Endodermal cell (in vitro differentiated cells): ENCODE measurements around the gene LTC4S. TPM values are rescaled to one million over a fixed set of nuclear protein-coding genes. Genes with fewer than 3 reads are reported as not detected.

ENCODE experiments used
- DNase-seq: peaks from one replicate; pipeline ENCODE4 v3.0.0-alpha.2; 2017
- H3K27ac ChIP-seq: 2 replicates; pipeline ENCODE4 v1.5.1; 2013; ENCODE audit warnings: mild to moderate bottlenecking, low read depth, low read length, moderate library complexity
- H3K27me3 ChIP-seq: 2 replicates; pipeline ENCODE4 v1.6.1; 2013; ENCODE audit warnings: mild to moderate bottlenecking, low read length, moderate library complexity; ENCODE audit not compliant: insufficient read depth, control insufficient read depth, poor library complexity, severe bottlenecking
- H3K36me3 ChIP-seq: 2 replicates; pipeline ENCODE4 v1.7.0; 2013; ENCODE audit warnings: mild to moderate bottlenecking, low read length, moderate library complexity; ENCODE audit not compliant: control insufficient read depth, insufficient read depth
- H3K4me1 ChIP-seq: one replicate; pipeline ENCODE4 v1.7.0; 2013; ENCODE audit warnings: low read length; ENCODE audit not compliant: control insufficient read depth, insufficient read depth
- H3K4me3 ChIP-seq: 2 replicates; pipeline ENCODE4 v1.5.1; 2013; ENCODE audit warnings: mild to moderate bottlenecking, low read length, moderate library complexity
- H3K9ac ChIP-seq: 2 replicates; pipeline ENCODE4 v1.6.1; 2013; ENCODE audit warnings: mild to moderate bottlenecking, low read length, moderate library complexity; ENCODE audit not compliant: poor library complexity, severe bottlenecking; ENCODE audit errors: extremely low read depth
- H3K9me3 ChIP-seq: 2 replicates; pipeline ENCODE4 v1.6.1; 2013; ENCODE audit warnings: mild to moderate bottlenecking, low read length, moderate library complexity; ENCODE audit not compliant: control insufficient read depth
- H3K27ac Mint-ChIP-seq: 2 replicates; pipeline ENCODE4 v1.8.0; 2020; ENCODE audit warnings: mixed read lengths
- H3K27me3 Mint-ChIP-seq: 2 replicates; pipeline ENCODE4 v1.8.0; 2021; ENCODE audit warnings: mild to moderate bottlenecking, mixed read lengths; ENCODE audit not compliant: insufficient read depth
- H3K36me3 Mint-ChIP-seq: 2 replicates; pipeline ENCODE4 v1.8.0; 2020; ENCODE audit warnings: low read depth, mixed read lengths
- H3K4me1 Mint-ChIP-seq: 2 replicates; pipeline ENCODE4 v1.8.0; 2020; ENCODE audit warnings: mixed read lengths
- H3K4me3 Mint-ChIP-seq: 2 replicates; pipeline ENCODE4 v1.8.0; 2020; ENCODE audit warnings: mild to moderate bottlenecking, moderate library complexity, mixed read lengths
- H3K9me3 Mint-ChIP-seq: 2 replicates; pipeline ENCODE4 v1.8.0; 2020; ENCODE audit warnings: mild to moderate bottlenecking, mixed read lengths
- CTCF ChIP-seq: fragments of 200-600 bp; sonication (generic); conservative IDR thresholded peaks from 2 replicates; pipeline ENCODE4 v1.5.0; 2021; ENCODE audit warnings: antibody characterized with exemption, mild to moderate bottlenecking
- WGBS, 2 experiments: methylation state at CpG; one replicate each; pipeline versions ENCODE4 v1.1.5 to v1.1.7; 2013; ENCODE audit warnings: missing lambda C conversion rate in 2 of 2, mixed read lengths in 1 of 2; ENCODE audit not compliant: insufficient coverage in 1 of 2, insufficient read length in 1 of 2; 5-methylcytosine and 5-hydroxymethylcytosine counted together
- total RNA-seq, 2 donors: library from RNA; stranded (reverse); fragmentation: NEBNext Ultra II Directional in 1 of 2; extraction: Animal tissue kit (Norgen Biotek cat#: 25700) in 1 of 2; gene quantifications; 2 replicates in 1 of 2; 3 replicates in 1 of 2; pipeline ENCODE4 v1.2.1, GENCODE V29; 2021

LTC4S gene
- total RNA-seq, 2 donors from 2014 or later, result 5.7 to 6.3 TPM

GRCh38 chr5:179820127-179820482 lies 26.3 kb downstream of the LTC4S start:
- H3K9ac ChIP-seq, result no peak overlapping the region
- no peak for TF ChIP-seq CTCF
- peaks cover 29% of the 10 kb centered on the region for H3K4me1 Mint-ChIP-seq
- peak overlapping the region; percentile 88 for H3K4me3 ChIP-seq
- H3K27me3 ChIP-seq, result no peaks in the 10 kb centered on the region
- H3K4me3 Mint-ChIP-seq, result peak overlapping the region; percentile 90
- H3K9me3 Mint-ChIP-seq, result no peaks in the 10 kb centered on the region
- peaks cover 4% of the 10 kb centered on the region for H3K27me3 Mint-ChIP-seq
- peak overlapping the region; percentile 89 for H3K27ac Mint-ChIP-seq
- H3K27ac ChIP-seq, result peak overlapping the region; percentile 60
- H3K36me3 Mint-ChIP-seq, result peaks cover 28% of the 10 kb centered on the region
- no peaks in the 10 kb centered on the region for H3K9me3 ChIP-seq
- 90 to 91% methylated on average over 11 to 12 of the region's 12 CpGs for WGBS, 2 experiments
- no peak for DNase-seq
- H3K36me3 ChIP-seq, result peaks cover 20% of the 10 kb centered on the region
- H3K4me1 ChIP-seq, result peaks cover 22% of the 10 kb centered on the region

- Mint-ChIP-seq H3K27me3 (peaks cover 2% of the 10 kb centered on the region), H3K36me3 (peaks cover 32% of the 10 kb centered on the region), H3K4me3 (peak within 1 kb of the TSS; percentile 90), H3K4me1 (peaks cover 29% of the 10 kb centered on the region), H3K27ac (peak within 1 kb of the TSS; percentile 97), H3K9me3 (no peaks in the 10 kb centered on the region)
- H3K9me3 ChIP-seq, result no peaks in the 10 kb centered on the region
- H3K27ac ChIP-seq, result peak within 1 kb of the TSS; percentile 73
- TF ChIP-seq CTCF, result peak; percentile 47
- H3K9ac ChIP-seq, result peak within 1 kb of the TSS; percentile 93
- H3K4me1 ChIP-seq, result peaks cover 22% of the 10 kb centered on the region
- peaks cover 23% of the 10 kb centered on the region for H3K36me3 ChIP-seq
- 0 to 3% methylated on average over 46 to 81 of the region's 81 CpGs for WGBS, 2 experiments
- DNase-seq, result peak; percentile 90
- peak within 1 kb of the TSS; percentile 88 for H3K4me3 ChIP-seq
- H3K27me3 ChIP-seq, result no peaks in the 10 kb centered on the region
These were observed 26.9 kb downstream of the LTC4S start, which contains the start of gene SQSTM1 for GRCh38 chr5:179820483-179821297. TSS of gene SQSTM1 (plus strand) at chr5:179820905. CDS start at chr5:179820937, 32 bp downstream.

GRCh38 chr5:179821298-179822058 lies 27.7 kb downstream of the LTC4S start:
- no peaks in the 10 kb centered on the region for H3K9me3 Mint-ChIP-seq

More at GRCh38 chr5:179821298-179822058, 27.7 kb downstream of the LTC4S start:
- H3K27ac Mint-ChIP-seq, result peak overlapping the region; percentile 97
- no peaks in the 10 kb centered on the region for H3K27me3 Mint-ChIP-seq
- Histone ChIP-seq H3K36me3 (peaks cover 30% of the 10 kb centered on the region), H3K27ac (peak overlapping the region; percentile 73), H3K27me3 (no peaks in the 10 kb centered on the region), H3K4me1 (peaks cover 22% of the 10 kb centered on the region), H3K9ac (peak overlapping the region; percentile 93), H3K9me3 (no peaks in the 10 kb centered on the region), H3K4me3 (peak overlapping the region; percentile 88)
- TF ChIP-seq CTCF, result peak; percentile 39
- peaks cover 29% of the 10 kb centered on the region for H3K4me1 Mint-ChIP-seq
- peaks cover 38% of the 10 kb centered on the region for H3K36me3 Mint-ChIP-seq
- H3K4me3 Mint-ChIP-seq, result peak overlapping the region; percentile 90
- WGBS, 2 experiments, result 0% methylated on average over 24 to 53 of the region's 54 CpGs
- peak; percentile 94 for DNase-seq
